ENCODE results near the gene ATP9A.
A peak's percentile ranks its signal among the peaks of the same experiment; 100 is the strongest.
"Not testable (repeated sequence)": the region's sequence is repeated elsewhere in the genome, so short reads cannot be mapped to it uniquely, and the experiment has no call there.

The ATP9A gene

GRCh38 chr20:51756653-51757052, 11.5 kb downstream of the ATP9A start:
- no peak for FAIRE-seq
- no peak for DNase-seq (ENCODE audit: insufficient read length, low spot score)

- FAIRE-seq; DNase-seq (ENCODE audit: insufficient read length, low spot score): not testable (repeated sequence)
These were observed 15.0 kb downstream of the ATP9A start for GRCh38 chr20:51753220-51753619.

- DNase-seq (ENCODE audit: insufficient read length, low spot score) = peak; percentile 83
- peak; percentile 51 for FAIRE-seq
These were observed 15.7 kb downstream of the ATP9A start for GRCh38 chr20:51752343-51752951.

- peak; percentile 4 for FAIRE-seq
- DNase-seq (ENCODE audit: insufficient read length, low spot score) = no peak
These were observed 17.3 kb downstream of the ATP9A start for GRCh38 chr20:51750770-51751388.

GRCh38 chr20:51750037-51750769, 18.0 kb downstream of the ATP9A start:
- DNase-seq (ENCODE audit: insufficient read length, low spot score) (peak; percentile 98), FAIRE-seq (peak; percentile 94)

- DNase-seq (ENCODE audit: insufficient read length, low spot score) (no peak), FAIRE-seq (no peak)
These were observed 18.5 kb downstream of the ATP9A start for GRCh38 chr20:51749674-51750036.

- FAIRE-seq (no peak), DNase-seq (ENCODE audit: insufficient read length, low spot score) (no peak)
These were observed 20.8 kb downstream of the ATP9A start for GRCh38 chr20:51747182-51747911.

- FAIRE-seq (no peak), DNase-seq (ENCODE audit: insufficient read length, low spot score) (no peak)
These were observed 22.4 kb downstream of the ATP9A start for GRCh38 chr20:51745804-51746203.

- FAIRE-seq (peak; percentile 58), DNase-seq (ENCODE audit: insufficient read length, low spot score) (no peak)
These were observed 27.4 kb downstream of the ATP9A start for GRCh38 chr20:51740838-51741237.

GRCh38 chr20:51740308-51740707, 27.9 kb downstream of the ATP9A start:
- not testable (repeated sequence) for FAIRE-seq; DNase-seq (ENCODE audit: insufficient read length, low spot score)

- FAIRE-seq = no peak
- no peak for DNase-seq (ENCODE audit: insufficient read length, low spot score)
These were observed 28.4 kb downstream of the ATP9A start for GRCh38 chr20:51739722-51740249.

GRCh38 chr20:51738877-51739447, 29.2 kb downstream of the ATP9A start:
- DNase-seq (ENCODE audit: insufficient read length, low spot score) (no peak), FAIRE-seq (peak; percentile 59)

GRCh38 chr20:51738261-51738660, 29.9 kb downstream of the ATP9A start:
- not testable (repeated sequence) for FAIRE-seq; DNase-seq (ENCODE audit: insufficient read length, low spot score)

GRCh38 chr20:51736947-51737346, 31.2 kb downstream of the ATP9A start:
- FAIRE-seq (peak; percentile 80), DNase-seq (ENCODE audit: insufficient read length, low spot score) (no peak)

- FAIRE-seq (peak; percentile 92), DNase-seq (ENCODE audit: insufficient read length, low spot score) (no peak)
These were observed 32.2 kb downstream of the ATP9A start for GRCh38 chr20:51735728-51736600.

GRCh38 chr20:51734876-51735720, 33.1 kb downstream of the ATP9A start:
- FAIRE-seq (peak; percentile 92), DNase-seq (ENCODE audit: insufficient read length, low spot score) (no peak)

GRCh38 chr20:51733070-51733469, 35.1 kb downstream of the ATP9A start:
- no peak for FAIRE-seq

GRCh38 chr20:51732096-51732791, 35.9 kb downstream of the ATP9A start:
- DNase-seq (ENCODE audit: insufficient read length, low spot score) (no peak), FAIRE-seq (peak; percentile 89)

More at GRCh38 chr20:51733070-51733469, 35.1 kb downstream of the ATP9A start:
- no peak for DNase-seq (ENCODE audit: insufficient read length, low spot score)
